Superior temporal gyrus (tissue), 1 donor: ENCODE measurements around the gene IGFBP7.

Experiments
- DNase-seq: peaks from one replicate; pipeline ENCODE4 v3.0.0-alpha.2; 2016; ENCODE audit errors: extremely low spot score

Gene IGFBP7, protein sequence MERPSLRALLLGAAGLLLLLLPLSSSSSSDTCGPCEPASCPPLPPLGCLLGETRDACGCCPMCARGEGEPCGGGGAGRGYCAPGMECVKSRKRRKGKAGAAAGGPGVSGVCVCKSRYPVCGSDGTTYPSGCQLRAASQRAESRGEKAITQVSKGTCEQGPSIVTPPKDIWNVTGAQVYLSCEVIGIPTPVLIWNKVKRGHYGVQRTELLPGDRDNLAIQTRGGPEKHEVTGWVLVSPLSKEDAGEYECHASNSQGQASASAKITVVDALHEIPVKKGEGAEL

DNA sequence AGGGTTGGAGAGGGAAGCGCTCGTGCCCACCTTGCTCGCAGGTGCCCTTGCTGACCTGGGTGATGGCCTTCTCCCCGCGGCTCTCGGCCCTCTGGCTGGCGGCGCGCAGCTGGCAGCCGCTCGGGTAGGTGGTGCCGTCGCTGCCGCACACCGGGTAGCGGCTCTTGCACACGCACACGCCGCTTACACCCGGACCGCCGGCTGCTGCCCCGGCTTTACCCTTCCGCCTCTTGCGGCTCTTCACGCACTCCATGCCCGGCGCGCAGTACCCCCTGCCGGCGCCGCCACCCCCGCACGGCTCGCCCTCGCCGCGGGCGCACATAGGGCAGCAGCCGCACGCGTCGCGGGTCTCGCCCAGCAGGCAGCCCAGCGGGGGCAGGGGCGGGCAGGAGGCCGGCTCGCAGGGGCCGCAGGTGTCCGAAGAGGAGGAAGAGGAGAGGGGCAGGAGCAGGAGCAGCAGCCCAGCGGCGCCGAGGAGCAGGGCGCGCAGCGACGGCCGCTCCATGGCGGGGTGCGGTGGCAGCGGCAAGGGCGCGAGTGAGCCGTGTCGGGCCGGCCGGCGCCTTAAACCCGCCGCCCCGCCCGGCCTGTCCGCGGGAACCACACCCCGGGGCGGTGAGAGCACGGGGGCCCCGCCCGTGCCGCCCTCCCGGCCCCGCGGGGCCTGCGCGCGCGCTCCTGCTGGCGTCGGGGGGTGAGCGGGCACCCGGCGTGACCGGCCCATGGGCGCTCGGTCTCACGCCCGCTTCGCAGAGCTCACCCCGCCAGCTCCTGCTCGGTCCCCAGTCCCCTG lies at the start of gene IGFBP7:
TSS of gene IGFBP7 (minus strand) at position 539 of the 793 bp plus-strand sequence. CDS start at position 505, 34 bp downstream.
- no peak for DNase-seq

DNA sequence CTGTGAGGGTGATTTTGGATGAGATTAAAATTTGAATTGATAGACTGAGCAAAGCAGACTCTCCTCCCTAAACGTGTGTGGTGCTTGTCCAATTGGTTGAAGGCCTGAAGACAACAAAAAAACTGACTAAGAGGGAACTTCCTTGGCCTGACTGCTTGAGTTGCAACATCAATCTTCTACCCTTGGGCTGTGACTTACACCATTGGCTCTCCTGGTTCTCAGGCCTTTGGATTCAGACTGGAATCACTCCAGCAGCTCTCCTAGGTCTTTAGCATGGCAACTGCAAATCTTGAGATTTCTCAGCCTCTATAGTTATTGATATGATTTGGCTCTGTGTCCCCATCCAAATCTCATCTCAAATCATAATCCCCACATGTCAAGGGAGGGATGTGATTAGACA lies 49.7 kb upstream of the IGFBP7 start:
- no peak for DNase-seq

DNA sequence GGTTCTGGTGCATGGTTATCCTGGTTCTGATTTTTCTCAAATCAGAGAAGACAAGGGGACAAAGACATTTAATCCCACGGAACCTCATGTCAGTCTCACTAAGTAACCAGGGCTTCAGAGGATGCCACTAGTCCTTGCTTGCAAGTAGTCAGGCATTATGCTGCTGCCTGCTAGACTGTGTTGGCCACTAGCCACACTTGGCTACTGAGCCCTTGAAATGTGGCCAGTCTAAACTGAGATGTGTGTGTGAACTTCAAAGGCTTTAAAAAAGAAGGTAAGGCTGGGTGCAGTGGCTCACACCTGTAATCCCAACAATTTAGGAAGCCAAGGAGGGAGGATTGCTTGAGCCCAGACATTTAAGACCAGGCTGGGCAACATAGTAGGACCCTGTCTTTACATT lies 48.6 kb upstream of the IGFBP7 start:
- DNase-seq: no peak

DNA sequence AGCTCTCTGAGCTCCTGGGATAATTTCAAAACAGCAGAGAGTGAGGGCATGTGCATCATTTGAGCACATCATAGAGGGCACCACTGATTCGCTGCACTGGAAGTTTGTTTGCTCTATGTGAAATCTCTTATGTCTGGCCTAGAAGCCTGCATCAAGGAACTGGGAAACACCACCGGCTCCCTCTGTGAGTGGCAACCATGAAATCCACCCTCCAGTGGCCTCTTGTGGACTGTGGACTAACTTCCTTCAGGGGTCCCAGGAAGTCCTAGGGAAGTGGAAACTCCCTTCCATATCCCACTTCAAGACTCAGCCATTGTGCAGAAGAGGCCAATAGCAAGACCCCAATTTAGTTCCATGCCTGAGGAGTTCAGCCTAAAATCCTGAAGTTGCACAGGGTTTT lies 48.0 kb upstream of the IGFBP7 start:
- DNase-seq: no peak

DNA sequence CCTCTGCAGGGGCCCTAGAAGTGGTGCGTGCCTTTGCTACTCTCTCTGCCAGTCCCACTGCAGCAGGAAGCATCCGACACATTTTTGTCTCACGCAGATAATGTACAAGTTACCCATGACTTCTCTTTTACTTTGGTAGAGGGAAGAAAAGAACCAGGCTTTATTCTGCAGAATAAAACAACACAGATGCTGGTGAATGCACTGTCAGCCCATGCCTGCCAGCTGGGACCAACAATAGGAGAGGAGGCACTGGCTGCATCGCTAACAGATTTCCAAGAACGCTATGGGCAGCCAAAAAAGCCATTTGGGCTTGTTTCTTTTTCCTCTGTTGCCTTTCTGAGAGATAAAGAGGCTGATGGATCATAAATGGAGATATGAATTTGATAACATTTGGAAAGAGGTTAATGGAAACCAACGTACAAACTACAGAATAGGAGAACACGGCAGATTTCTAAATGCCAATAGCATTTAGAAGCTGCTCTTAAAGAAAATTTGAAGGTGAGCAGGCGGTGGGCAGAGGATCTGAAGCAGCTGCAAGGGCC lies 47.5 kb upstream of the IGFBP7 start:
- DNase-seq: peak; percentile 39

DNA sequence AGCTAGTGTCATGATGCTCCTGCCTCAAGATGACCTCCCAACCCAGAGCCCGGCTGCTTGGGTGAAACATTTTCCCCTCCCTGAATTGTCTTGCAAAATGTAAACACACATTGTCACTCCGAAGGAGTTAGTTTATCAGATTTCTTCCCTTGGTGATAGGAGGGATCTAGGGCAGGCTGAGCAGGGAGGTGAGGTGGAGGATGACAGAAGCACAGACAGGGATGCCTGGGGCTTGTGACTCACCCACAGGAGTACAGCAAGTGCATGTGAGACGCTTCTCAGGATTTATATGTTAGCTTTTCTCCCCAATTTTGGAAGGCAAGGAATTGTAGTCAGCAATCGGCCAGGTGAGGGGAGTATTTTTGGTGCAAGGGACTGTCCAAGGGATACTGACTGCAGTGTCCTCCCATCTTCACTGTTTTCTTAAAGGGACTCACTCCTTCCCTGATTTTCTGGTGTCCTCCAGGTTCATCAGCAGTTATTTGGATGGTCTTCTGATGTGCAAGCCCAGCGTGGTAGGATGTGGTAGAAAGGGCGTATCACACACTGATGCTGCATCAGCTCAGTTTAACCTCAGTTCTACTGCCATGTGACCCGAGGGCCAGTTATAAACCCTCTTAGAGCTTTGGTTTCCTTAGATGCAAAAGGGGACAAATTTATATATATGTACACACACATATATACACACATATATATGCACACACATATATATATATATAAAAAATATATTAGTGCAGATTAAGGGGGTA lies 46.2 kb upstream of the IGFBP7 start:
- no peak for DNase-seq

DNA sequence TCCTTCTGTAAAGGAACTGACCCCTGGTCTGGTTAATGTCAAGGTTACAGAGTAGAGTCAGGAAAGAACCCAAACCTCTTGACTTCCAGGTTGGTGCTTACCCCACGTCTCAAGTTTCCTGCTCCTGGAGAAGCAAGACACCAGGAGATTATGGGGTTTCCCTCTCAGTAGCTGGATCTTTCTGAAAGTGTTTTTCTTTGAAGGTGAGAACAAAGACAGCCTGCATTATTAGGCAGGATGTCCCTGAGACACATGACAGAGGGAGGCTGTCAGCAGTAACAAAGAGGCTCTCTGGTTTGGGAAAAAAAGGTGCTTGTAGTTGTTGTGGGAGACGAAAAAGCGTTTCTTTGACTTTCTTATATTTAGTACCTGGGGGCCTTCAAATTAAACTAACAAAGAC lies 44.7 kb upstream of the IGFBP7 start:
- DNase-seq: no peak

DNA sequence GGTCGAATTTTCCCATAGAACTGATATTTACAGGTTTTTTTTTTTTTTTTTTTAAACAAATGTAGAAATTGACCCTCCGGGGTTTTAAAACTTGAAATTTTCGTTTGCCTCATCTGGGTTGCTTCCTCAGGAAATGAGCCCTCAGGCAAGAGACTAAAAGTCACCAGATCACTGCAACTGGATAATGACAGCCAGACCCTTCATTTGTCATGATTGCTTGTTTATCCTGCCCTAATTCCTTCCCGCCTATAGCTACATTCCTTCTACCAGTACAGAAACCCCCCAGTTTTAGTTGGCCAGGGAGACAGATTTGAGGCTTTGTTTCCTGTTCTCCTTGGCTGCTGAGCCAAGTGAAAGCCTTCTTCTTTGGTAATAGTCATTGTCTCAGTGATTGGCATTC lies 44.0 kb upstream of the IGFBP7 start:
- no peak for DNase-seq

DNA sequence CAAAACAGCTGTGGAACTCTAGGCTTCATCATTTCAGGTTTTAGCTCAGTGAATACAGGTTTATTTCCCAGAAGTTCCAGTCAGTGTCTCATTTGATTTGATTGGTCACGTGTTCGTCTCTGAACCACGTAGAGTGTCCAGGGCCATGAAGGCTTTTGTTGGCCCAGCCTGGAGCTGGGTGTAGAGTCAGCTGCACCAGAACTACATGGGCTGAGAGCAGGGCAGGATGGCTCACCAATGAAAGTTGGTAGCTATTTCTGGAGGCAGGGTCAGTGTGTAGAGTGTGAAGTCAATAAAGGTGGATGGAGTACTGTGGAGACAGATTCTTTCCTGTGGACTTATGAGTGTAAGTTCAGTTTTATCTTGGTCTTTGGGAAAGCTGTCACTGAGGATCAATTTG lies 43.0 kb upstream of the IGFBP7 start:
- no peak for DNase-seq

DNA sequence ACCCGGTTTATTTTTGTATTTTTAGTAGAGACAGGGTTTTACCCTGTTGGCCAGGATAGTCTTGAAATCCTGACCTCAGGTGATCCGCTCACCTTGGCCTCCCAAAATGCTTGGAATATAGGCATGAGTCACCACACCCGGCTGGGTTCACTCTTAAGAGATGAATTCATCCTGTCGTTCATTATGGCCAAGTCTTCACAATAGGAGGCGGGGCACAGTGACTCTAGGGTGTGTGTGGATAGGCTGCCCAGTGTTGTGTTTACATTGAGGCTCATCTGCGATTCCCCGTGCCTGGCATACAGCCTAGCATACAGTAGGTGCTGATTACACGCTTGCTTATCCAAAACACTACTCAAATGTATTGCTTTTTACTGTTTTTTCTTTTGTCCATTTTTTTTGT lies 41.3 kb upstream of the IGFBP7 start:
- no peak for DNase-seq

DNA sequence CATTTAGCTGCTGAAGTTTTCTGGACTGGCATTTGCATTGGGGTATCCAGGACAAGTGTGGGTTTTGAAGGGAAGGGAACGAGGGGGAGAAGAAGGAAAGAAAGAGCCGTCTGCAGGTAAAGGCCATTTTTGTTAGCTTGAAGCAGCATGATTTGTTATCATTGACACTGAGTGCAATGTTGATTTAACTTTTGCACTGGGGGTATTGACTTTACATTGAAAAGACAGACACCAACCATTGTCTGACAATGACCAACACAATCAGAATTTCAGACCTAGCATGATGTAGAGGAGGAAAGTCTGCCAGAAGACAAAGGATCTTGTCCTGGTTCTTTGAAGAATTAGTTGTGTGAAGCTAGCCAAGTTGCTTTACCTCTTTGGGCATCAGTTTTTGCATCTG lies 39.6 kb upstream of the IGFBP7 start:
- no peak for DNase-seq

DNA sequence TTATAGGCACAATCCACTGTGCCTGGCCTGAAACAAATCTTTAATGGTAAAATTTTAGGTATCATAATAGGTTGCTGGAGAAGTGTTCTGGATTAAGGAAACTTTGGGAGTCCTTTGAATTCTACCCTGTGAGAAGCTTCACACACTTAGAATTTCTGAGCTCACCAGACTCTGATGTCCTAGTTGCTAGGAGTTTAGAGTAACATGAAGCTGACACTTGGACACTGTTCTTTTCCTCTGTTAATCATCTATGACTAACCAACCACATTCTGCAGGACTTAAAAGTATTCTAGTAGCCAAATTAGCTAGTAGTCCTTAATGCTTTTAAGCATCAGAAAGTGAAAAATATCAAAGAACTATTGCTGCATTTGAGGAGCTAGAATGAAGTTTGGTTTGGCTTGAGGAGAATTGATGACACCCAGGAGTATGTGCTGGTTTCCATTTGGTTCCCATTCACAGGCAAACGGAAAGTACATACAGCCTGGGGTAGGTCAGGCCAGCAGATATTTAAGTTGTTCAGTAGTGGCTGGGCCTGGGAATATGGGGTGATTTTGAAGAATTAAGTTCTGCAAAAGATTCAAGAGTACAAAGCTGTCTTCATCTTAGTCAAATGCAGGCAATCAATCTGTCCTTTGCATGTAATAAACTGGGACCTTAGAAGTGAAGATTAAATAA lies 38.8 kb upstream of the IGFBP7 start:
- no peak for DNase-seq

DNA sequence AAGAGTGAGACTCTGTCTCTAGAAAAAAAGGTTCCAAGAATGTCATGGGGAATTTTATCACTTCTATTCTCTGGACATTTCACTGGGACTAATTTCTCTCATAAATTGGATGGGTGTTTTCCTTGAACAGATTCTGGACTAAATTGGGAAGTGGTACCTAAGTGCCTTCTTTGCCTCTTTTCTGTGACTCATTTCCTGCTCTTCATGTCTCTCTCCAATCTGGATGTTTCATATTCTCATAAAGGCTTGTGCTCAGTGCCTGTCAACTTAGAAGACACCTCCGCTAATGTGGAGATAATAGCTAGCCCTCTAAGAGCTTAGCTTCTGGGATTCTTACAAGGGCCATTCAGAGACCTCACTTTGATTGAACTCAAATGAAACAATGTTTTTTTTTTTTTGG lies 38.0 kb upstream of the IGFBP7 start:
- DNase-seq: no peak

DNA sequence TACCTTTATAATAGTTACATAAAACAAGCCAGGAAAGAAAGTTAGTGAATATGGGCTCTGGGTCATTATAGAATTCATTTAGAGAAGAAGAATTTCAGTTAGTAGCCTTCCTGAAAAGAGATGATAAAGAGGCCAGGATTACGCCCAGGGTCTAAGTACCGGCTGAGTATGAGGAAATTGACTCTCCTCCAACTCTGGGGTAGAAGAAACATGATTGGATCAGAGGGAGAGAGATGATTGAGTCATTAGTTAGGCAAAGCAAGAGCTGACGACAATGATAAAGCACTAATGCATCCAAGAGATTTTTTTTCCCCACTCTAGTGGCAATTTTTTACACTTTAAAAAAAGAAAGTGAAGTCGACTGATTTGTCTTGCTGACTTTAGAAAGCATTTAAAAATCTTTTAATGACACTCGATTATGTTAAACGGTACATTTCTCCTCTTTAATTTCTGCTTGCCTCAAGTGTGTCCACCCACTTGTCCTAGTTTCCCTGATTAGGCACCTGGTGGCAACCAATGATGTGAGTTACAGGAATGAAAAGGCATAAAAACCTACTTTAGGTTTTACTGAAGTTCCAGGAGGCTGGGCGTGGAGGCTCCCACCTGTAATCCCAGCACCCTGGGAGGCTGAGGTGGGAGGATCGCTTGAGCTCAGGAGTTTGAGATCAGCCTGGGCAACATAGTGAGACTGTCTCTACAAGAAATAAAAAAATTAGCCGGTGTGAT lies 37.3 kb upstream of the IGFBP7 start:
- no peak for DNase-seq

DNA sequence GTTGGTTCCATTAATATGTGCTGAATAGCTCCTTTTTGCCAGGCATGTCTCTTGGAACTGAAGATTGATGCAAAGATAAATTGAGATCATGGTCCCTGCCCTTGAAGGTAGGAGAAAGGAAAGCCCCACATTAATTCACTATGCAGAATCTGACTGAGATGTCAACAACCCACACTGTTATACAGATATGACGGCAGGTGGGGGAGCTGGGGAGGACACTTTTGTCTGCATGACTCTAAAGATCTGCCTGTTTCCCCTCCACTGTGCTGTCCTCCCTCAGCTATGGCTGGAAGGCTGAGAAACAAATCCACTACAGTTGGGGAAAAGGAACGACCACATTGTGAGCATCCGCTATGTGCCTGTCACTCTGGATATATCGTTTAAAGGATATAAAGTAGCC lies 36.3 kb upstream of the IGFBP7 start:
- no peak for DNase-seq

DNA sequence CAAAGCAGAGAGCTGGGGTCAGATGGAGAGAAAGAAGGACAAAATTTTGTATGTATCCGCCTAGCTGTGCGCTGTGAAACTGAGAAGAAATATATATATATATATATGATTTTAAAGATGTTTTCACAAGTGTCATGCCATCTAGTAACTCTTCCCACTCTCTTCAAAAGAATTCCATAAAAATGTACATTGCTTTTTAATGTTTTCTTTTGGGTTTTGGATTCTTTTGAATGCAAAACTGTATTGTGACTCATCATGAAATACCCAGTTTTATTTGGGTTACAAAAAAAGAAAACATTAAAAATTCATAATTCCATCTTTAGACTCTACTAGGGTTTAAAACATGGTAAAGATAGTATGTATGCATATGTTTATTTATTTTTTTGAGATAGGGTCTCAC lies 34.3 kb upstream of the IGFBP7 start:
- DNase-seq: no peak

DNA sequence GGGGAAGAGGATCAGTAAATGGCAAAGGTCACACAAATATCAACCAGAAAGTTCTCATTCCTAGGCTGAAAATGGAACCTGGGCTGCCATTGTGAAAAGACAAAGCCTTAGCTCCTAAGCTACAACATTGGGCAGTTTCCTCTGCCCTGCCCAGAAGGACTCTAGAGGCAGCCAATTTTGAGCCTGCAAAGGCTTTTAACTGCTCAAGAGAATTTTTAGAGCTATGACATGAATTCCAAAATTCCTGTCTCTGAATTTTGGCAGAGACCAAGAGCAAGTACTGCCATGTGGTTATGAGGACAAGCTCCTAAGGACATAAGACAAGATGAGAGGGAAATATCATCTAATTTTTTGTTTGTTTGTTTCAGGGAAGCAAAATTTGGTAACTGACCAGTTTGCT lies 29.6 kb upstream of the IGFBP7 start:
- DNase-seq: no peak

DNA sequence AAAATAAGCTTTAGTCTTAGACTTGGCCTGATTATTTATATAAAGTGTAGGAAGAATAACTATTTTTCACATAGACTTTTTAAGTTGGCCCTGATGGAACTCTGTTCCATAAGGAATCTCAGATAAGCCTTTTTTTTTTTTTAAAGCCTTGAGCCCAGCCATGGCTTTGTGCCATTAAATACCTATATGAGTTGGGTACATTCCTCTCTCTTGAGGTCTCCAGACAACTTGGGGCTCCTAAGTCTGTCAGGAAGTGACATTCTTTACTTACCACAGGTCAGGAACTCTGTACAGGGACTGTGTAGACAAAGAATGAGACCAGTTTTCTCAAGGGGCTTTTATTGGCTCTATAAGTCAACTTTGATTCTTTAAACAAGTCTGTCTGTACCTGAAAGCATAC lies 27.1 kb upstream of the IGFBP7 start:
- no peak for DNase-seq

DNA sequence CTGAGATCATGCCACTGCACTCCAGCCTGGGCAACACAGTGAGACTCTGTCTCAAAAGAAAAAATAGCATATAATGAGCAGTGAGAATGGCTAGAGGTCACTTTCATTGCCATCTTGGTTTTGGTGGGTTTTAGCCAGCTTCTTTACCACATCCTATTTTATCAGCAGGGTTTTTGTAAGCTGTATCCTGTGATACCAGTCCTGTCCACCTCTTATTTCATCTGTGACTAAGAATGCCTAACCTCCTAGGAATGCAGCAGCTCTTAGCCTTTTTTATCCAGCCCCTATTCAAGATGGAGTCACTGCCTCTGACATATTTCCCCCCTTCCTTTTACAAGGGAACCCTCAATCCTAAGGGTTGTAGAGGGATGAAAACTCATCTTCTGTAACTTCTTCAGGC lies 26.1 kb upstream of the IGFBP7 start:
- DNase-seq: no peak

DNA sequence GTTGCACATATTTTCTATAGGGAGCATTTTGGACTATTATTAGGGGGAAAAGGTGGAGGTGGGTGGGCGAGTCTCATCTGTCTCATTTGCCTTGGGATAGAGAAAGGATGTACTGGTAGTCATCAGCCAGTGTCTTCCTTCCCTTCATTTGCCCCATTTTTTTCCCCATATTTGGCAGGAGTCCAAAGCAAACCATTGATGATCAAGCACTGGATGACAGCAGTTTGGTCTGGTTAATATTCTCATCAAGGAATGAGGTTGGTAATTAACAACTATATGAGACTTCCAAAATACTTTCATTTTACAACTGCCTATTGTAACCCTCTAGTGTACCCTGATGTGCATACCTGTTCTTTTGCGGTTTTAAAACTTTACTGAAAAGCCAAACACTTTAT lies 22.6 kb upstream of the IGFBP7 start:
- no peak for DNase-seq
